Activated T-helper 1 cell treated with anti-CD3 and anti-CD28 coated beads, Interleukin-2, amount 50 U/mL, for 16 hours (primary cell): Measurements from ENCODE around the gene ENDOD1.

ENCODE experiments used
- DNase-seq, 2 donors: peaks; one replicate each; pipeline ENCODE4 v3.0.0-alpha.2; 2020; ENCODE audit warnings: low read depth in 1 of 2, low spot score in 1 of 2

The ENDOD1 gene

GRCh38 chr11:95074792-95075563 lies 14.7 kb upstream of the ENDOD1 start:
- DNase-seq: no peak

- no peak for DNase-seq
These were observed 13.2 kb upstream of the ENDOD1 start for GRCh38 chr11:95076416-95076815.

GRCh38 chr11:95076981-95077380 lies 12.7 kb upstream of the ENDOD1 start:
- no peak for DNase-seq

- no peak for DNase-seq
These were observed 11.1 kb upstream of the ENDOD1 start for GRCh38 chr11:95078526-95078925.

GRCh38 chr11:95081010-95081409 lies 8.6 kb upstream of the ENDOD1 start:
- DNase-seq: no peak

GRCh38 chr11:95081412-95081811 lies 8.2 kb upstream of the ENDOD1 start:
- no peak for DNase-seq

- DNase-seq: no peak
These were observed 7.1 kb upstream of the ENDOD1 start for GRCh38 chr11:95082576-95083001.

- DNase-seq: no peak
These were observed 5.1 kb upstream of the ENDOD1 start for GRCh38 chr11:95084509-95084908.

GRCh38 chr11:95085117-95085816 lies 4.4 kb upstream of the ENDOD1 start:
- DNase-seq: no peak

GRCh38 chr11:95086151-95086550 lies 3.5 kb upstream of the ENDOD1 start:
- no peak for DNase-seq

GRCh38 chr11:95086836-95087570 lies 2.6 kb upstream of the ENDOD1 start:
- DNase-seq: no peak

- no peak for DNase-seq
These were observed 563 bp upstream of the ENDOD1 start for GRCh38 chr11:95088946-95089619.

GRCh38 chr11:95091663-95092180 lies 2.1 kb downstream of the ENDOD1 start:
- DNase-seq: no peak

- DNase-seq: no peak
These were observed 3.1 kb downstream of the ENDOD1 start for GRCh38 chr11:95092549-95093324.

- no peak for DNase-seq
These were observed 3.9 kb downstream of the ENDOD1 start for GRCh38 chr11:95093548-95093947.

GRCh38 chr11:95095858-95096587 lies 6.4 kb downstream of the ENDOD1 start:
- no peak for DNase-seq

- DNase-seq: no peak
These were observed 7.6 kb downstream of the ENDOD1 start for GRCh38 chr11:95097209-95097608.

GRCh38 chr11:95098826-95099225 lies 9.2 kb downstream of the ENDOD1 start:
- DNase-seq: no peak

- no peak for DNase-seq
These were observed 10.6 kb downstream of the ENDOD1 start for GRCh38 chr11:95100191-95100648.
